Esophagus squamous epithelium (tissue), 5 donors: Measurements from ENCODE around the gene ZCCHC17. TPM values are rescaled to one million over a fixed set of nuclear protein-coding genes. Genes with fewer than 3 reads are reported as not detected.
"Not testable (repeated sequence)": the region's sequence is repeated elsewhere in the genome, so short reads cannot be mapped to it uniquely, and the experiment has no call there.

Source experiments
- DNase-seq: peaks from one replicate; lab custom pipeline; 2025; lab: John Stamatoyannopoulos, UW
- H3K27ac ChIP-seq, 4 donors: fragments of 200-600 bp; sonication (generic); one replicate each; pipeline ENCODE4 v1.5.1; 2016 to 2019; ENCODE audit warnings: mild to moderate bottlenecking in 1 of 4
- H3K27me3 ChIP-seq, 4 donors: fragments of 200-600 bp; sonication (generic); 1 replicate in 3 of 4; 2 replicates in 1 of 4; pipeline versions ENCODE4 v1.5.1 to v1.6.0; 2017 to 2021; ENCODE audit warnings: antibody characterized with exemption in 1 of 4
- H3K36me3 ChIP-seq, 3 donors: fragments of 200-600 bp; sonication (generic); one replicate each; pipeline ENCODE4 v1.5.1; 2016 to 2019
- H3K4me1 ChIP-seq, 3 donors: fragments of 200-600 bp; sonication (generic); one replicate each; pipeline ENCODE4 v1.5.1; 2017 to 2019
- H3K4me3 ChIP-seq, 4 donors: fragments of 200-600 bp; sonication (generic); 1 replicate in 3 of 4; 2 replicates in 1 of 4; pipeline ENCODE4 v1.5.1; 2016 to 2019; ENCODE audit warnings: mild to moderate bottlenecking in 2 of 4, moderate library complexity in 1 of 4
- H3K9me3 ChIP-seq, 3 donors: fragments of 200-600 bp; sonication (generic); one replicate each; pipeline ENCODE4 v1.5.1; 2016 to 2019
- CTCF ChIP-seq, 6 experiments: fragments of 450-650 bp in 4 of 6; fragments of 200-600 bp in 2 of 6; sonication (generic) in 2 of 6; IDR thresholded peaks; one replicate each; pipeline ENCODE4 v1.5.1; 2016 to 2019; ENCODE audit warnings: antibody characterized with exemption in 6 of 6, mild to moderate bottlenecking in 4 of 6, moderate library complexity in 4 of 6
- POLR2A ChIP-seq, 4 donors: fragments of 450-650 bp; IDR thresholded peaks; one replicate each; pipeline ENCODE4 v1.6.1; 2017; ENCODE audit warnings: antibody characterized with exemption in 4 of 4, mild to moderate bottlenecking in 4 of 4, moderate library complexity in 3 of 4
- WGBS, 2 donors: methylation state at CpG; one replicate each; pipeline ENCODE4 v1.1.5; 2018; 5-methylcytosine and 5-hydroxymethylcytosine counted together
- intact Hi-C: fragments of 100-400 bp; cut with DNase I; formaldehyde crosslinking; loops from one replicate; pipeline ENCODE4 v1.15.0; 2022
- total RNA-seq, 4 donors: library from RNA; depleted of rRNA; stranded (reverse); fragments of >200 nt; gene quantifications; one replicate each; pipeline ENCODE4 v1.1.0, GENCODE V29; 2016
- donor health status: DM: yes; HTN: yes; CAD: no.

The ZCCHC17 gene
- total RNA-seq, 4 donors from 2014 or later = 11.5 to 22.5 (median 18.6) TPM

GRCh38 chr1:31378001-31378400 lies 81.2 kb downstream of the ZCCHC17 start:
- Histone ChIP-seq H3K27me3 (peaks cover 0 to 1% (median 0%) of the 10 kb centered on the region in 4 donors), H3K27ac (no peak overlapping the region), H3K9me3 (no peaks in the 10 kb centered on the region), H3K36me3 (no peaks in the 10 kb centered on the region), H3K4me1 (peaks cover 9 to 42% (median 16%) of the 10 kb centered on the region in 3 donors), H3K4me3 (no peak overlapping the region)
- TF ChIP-seq POLR2A (IDR thresholded peaks at IDR 0.05) (no peak), CTCF (IDR thresholded peaks at IDR 0.05) (no peak)
- DNase-seq = no peak
- intact Hi-C loops = no loop called here

GRCh38 chr1:31380181-31380580 lies 83.3 kb downstream of the ZCCHC17 start:
- peaks cover 0 to 21% (median 7%) of the 10 kb centered on the region in 3 donors for H3K4me1 ChIP-seq
- no peak for DNase-seq
- intact Hi-C loops = no loop called here
- H3K4me3 ChIP-seq = no peak overlapping the region
- H3K27me3 ChIP-seq = peaks cover 0 to 9% (median 0%) of the 10 kb centered on the region in 4 donors
- no peak for TF ChIP-seq POLR2A (IDR thresholded peaks at IDR 0.05)
- no peak for TF ChIP-seq CTCF (IDR thresholded peaks at IDR 0.05)
- H3K9me3 ChIP-seq = no peaks in the 10 kb centered on the region
- no peaks in the 10 kb centered on the region for H3K36me3 ChIP-seq
- no peak overlapping the region for H3K27ac ChIP-seq
- 29 to 67% methylated on average over 1 to 3 of the region's 3 CpGs for WGBS, 2 donors

GRCh38 chr1:31381394-31382294 lies 84.8 kb downstream of the ZCCHC17 start:
- H3K4me3 ChIP-seq = no peak overlapping the region
- peaks cover 0 to 21% (median 7%) of the 10 kb centered on the region in 3 donors for H3K4me1 ChIP-seq
- TF ChIP-seq CTCF (IDR thresholded peaks at IDR 0.05) (no peak), POLR2A (IDR thresholded peaks at IDR 0.05) (no peak)
- WGBS, 2 donors = 55 to 78% methylated on average over 4 to 5 of the region's 6 CpGs
- intact Hi-C loops = no loop called here
- H3K27ac ChIP-seq = peak overlapping the region in 1 of 4 donors; percentile 22
- no peak for DNase-seq
- H3K9me3 ChIP-seq = no peaks in the 10 kb centered on the region
- H3K36me3 ChIP-seq = no peaks in the 10 kb centered on the region
- peaks cover 0 to 24% (median 0%) of the 10 kb centered on the region in 4 donors for H3K27me3 ChIP-seq

GRCh38 chr1:31382379-31382989 lies 85.7 kb downstream of the ZCCHC17 start:
- no peak for TF ChIP-seq CTCF (IDR thresholded peaks at IDR 0.05)
- TF ChIP-seq POLR2A (IDR thresholded peaks at IDR 0.05) = no peak
- intact Hi-C loops = no loop called here
- Histone ChIP-seq H3K27me3 (peaks cover 0 to 24% (median 0%) of the 10 kb centered on the region in 4 donors), H3K9me3 (no peaks in the 10 kb centered on the region), H3K36me3 (no peaks in the 10 kb centered on the region), H3K27ac (no peak overlapping the region), H3K4me3 (no peak overlapping the region), H3K4me1 (peaks cover 0 to 21% (median 7%) of the 10 kb centered on the region in 3 donors)
- WGBS, 2 donors = 87 to 89% methylated on average over 3 of the region's 3 CpGs
- DNase-seq = no peak

GRCh38 chr1:31383967-31384366 lies 87.1 kb downstream of the ZCCHC17 start:
- Histone ChIP-seq H3K4me3 (no peak overlapping the region), H3K27me3 (peaks cover 0 to 24% (median 0%) of the 10 kb centered on the region in 4 donors), H3K36me3 (no peaks in the 10 kb centered on the region), H3K27ac (no peak overlapping the region), H3K9me3 (no peaks in the 10 kb centered on the region), H3K4me1 (peaks cover 0 to 21% (median 7%) of the 10 kb centered on the region in 3 donors)
- no peak for DNase-seq
- TF ChIP-seq POLR2A (IDR thresholded peaks at IDR 0.05) = no peak
- TF ChIP-seq CTCF (IDR thresholded peaks at IDR 0.05) = no peak
- WGBS, 2 donors = 38 to 91% methylated on average over 1 of the region's 1 CpG
- intact Hi-C loops = no loop called here

- H3K4me3 ChIP-seq, H3K27ac ChIP-seq, DNase-seq, intact Hi-C loops, H3K9me3 ChIP-seq, H3K36me3 ChIP-seq: not testable (repeated sequence)
- Histone ChIP-seq H3K27me3 (peaks cover 0 to 24% (median 0%) of the 10 kb centered on the region in 4 donors), H3K4me1 (peaks cover 0 to 19% (median 8%) of the 10 kb centered on the region in 3 donors)
- WGBS, 2 donors = 59 to 69% methylated on average over 7 to 8 of the region's 8 CpGs
Observed at GRCh38 chr1:31386576-31387243, 89.9 kb downstream of the ZCCHC17 start.
